HL-60 (cell line): Measurements from ENCODE around the gene ERC2.

Experiments used
- DNase-seq, 2 experiments: peaks; one replicate each; pipeline ENCODE4 v3.0.0-alpha.2; 2010 to 2020; ENCODE audit warnings: low read depth in 1 of 2, low spot score in 1 of 2
- H3K27ac ChIP-seq: fragments of 250-450 bp; sonication (Bioruptor Pico); replicated peaks from 2 replicates; pipeline ENCODE4 v1.5.1; 2020; ENCODE audit warnings: mild to moderate bottlenecking, moderate library complexity
- H3K27me3 ChIP-seq: fragments of 250-450 bp; sonication (Bioruptor Pico); 2 replicates; pipeline ENCODE4 v1.5.1; 2021; ENCODE audit warnings: mild to moderate bottlenecking, moderate library complexity; ENCODE audit not compliant: insufficient read depth, poor library complexity, severe bottlenecking
- H3K4me3 ChIP-seq: replicated peaks from 2 replicates; pipeline ENCODE4 v1.5.1; 2011; ENCODE audit warnings: mild to moderate bottlenecking, control low read depth, low read length; ENCODE audit not compliant: insufficient read depth
- GABPA ChIP-seq: IDR thresholded peaks from 2 replicates; pipeline ENCODE4 v1.6.1; 2012; ENCODE audit warnings: low read depth
- POLR2AphosphoS5 ChIP-seq: IDR thresholded peaks from 2 replicates; pipeline ENCODE4 v1.6.1; 2012; ENCODE audit warnings: low read depth
- SPI1 ChIP-seq: IDR thresholded peaks from 2 replicates; pipeline ENCODE4 v1.6.1; 2012; ENCODE audit warnings: low read depth, mild to moderate bottlenecking, borderline replicate concordance
- TF ChIP-seq, protein P1 (sequence below): IDR thresholded peaks from one replicate; pipeline ENCODE4 v1.5.1; 2011; ENCODE audit warnings: low read length, control low read depth, inconsistent platforms; ENCODE audit not compliant: insufficient read depth
- TF ChIP-seq, protein P2 (sequence below): IDR thresholded peaks from 2 replicates; pipeline ENCODE4 v1.6.1; 2012; ENCODE audit warnings: low read depth; ENCODE audit not compliant: insufficient replicate concordance

ERC2 gene

GRCh38 chr3:55782351-55782750 lies 685.9 kb downstream of the ERC2 start:
- no peaks in the 10 kb centered on the region for H3K27me3 ChIP-seq
- H3K27ac ChIP-seq, result no peak overlapping the region
- TF ChIP-seq, protein P1, sequence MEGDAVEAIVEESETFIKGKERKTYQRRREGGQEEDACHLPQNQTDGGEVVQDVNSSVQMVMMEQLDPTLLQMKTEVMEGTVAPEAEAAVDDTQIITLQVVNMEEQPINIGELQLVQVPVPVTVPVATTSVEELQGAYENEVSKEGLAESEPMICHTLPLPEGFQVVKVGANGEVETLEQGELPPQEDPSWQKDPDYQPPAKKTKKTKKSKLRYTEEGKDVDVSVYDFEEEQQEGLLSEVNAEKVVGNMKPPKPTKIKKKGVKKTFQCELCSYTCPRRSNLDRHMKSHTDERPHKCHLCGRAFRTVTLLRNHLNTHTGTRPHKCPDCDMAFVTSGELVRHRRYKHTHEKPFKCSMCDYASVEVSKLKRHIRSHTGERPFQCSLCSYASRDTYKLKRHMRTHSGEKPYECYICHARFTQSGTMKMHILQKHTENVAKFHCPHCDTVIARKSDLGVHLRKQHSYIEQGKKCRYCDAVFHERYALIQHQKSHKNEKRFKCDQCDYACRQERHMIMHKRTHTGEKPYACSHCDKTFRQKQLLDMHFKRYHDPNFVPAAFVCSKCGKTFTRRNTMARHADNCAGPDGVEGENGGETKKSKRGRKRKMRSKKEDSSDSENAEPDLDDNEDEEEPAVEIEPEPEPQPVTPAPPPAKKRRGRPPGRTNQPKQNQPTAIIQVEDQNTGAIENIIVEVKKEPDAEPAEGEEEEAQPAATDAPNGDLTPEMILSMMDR, result no peak
- TF ChIP-seq, protein P2, sequence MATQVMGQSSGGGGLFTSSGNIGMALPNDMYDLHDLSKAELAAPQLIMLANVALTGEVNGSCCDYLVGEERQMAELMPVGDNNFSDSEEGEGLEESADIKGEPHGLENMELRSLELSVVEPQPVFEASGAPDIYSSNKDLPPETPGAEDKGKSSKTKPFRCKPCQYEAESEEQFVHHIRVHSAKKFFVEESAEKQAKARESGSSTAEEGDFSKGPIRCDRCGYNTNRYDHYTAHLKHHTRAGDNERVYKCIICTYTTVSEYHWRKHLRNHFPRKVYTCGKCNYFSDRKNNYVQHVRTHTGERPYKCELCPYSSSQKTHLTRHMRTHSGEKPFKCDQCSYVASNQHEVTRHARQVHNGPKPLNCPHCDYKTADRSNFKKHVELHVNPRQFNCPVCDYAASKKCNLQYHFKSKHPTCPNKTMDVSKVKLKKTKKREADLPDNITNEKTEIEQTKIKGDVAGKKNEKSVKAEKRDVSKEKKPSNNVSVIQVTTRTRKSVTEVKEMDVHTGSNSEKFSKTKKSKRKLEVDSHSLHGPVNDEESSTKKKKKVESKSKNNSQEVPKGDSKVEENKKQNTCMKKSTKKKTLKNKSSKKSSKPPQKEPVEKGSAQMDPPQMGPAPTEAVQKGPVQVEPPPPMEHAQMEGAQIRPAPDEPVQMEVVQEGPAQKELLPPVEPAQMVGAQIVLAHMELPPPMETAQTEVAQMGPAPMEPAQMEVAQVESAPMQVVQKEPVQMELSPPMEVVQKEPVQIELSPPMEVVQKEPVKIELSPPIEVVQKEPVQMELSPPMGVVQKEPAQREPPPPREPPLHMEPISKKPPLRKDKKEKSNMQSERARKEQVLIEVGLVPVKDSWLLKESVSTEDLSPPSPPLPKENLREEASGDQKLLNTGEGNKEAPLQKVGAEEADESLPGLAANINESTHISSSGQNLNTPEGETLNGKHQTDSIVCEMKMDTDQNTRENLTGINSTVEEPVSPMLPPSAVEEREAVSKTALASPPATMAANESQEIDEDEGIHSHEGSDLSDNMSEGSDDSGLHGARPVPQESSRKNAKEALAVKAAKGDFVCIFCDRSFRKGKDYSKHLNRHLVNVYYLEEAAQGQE, result no peak
- TF ChIP-seq GABPA (no peak), SPI1 (no peak), POLR2AphosphoS5 (no peak)
- no peak overlapping the region for H3K4me3 ChIP-seq
- no peak for DNase-seq

- DNase-seq, result no peak
- H3K27ac ChIP-seq, result no peak overlapping the region
- no peaks in the 10 kb centered on the region for H3K27me3 ChIP-seq
- H3K4me3 ChIP-seq, result no peak overlapping the region
- no peak for TF ChIP-seq SPI1
- TF ChIP-seq, protein P2, result no peak
- TF ChIP-seq POLR2AphosphoS5, result no peak
- TF ChIP-seq, protein P1, result no peak
- no peak for TF ChIP-seq GABPA
These were observed 687.4 kb downstream of the ERC2 start for GRCh38 chr3:55780913-55781312.

DNA sequence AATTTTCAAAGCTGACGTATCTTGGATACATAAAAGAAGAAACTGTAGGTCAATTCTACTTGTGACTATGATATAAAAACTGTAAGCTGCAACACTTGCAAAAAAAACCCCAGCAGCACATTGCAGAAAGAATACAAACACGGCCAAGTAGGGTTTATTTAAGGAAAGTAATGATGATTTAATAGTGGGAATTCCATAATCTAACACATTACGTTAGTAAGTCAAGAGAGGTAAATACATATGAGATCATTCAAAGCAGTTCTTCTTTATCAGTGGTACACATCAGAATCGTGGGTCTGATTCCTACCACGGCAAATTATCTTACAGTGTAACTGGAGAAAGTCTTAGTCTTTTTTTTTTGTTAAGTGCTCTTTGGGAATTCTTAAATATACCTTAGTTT lies 688.7 kb downstream of the ERC2 start:
- no peaks in the 10 kb centered on the region for H3K27me3 ChIP-seq

More for the DNA sequence above, 688.7 kb downstream of the ERC2 start:
- H3K27ac ChIP-seq, result no peak overlapping the region
- no peak overlapping the region for H3K4me3 ChIP-seq
- DNase-seq, result no peak
- TF ChIP-seq GABPA (no peak), SPI1 (no peak)
- TF ChIP-seq, protein P2, result no peak
